ENCODE results near the gene AFG3L2.

Gene AFG3L2

DNA sequence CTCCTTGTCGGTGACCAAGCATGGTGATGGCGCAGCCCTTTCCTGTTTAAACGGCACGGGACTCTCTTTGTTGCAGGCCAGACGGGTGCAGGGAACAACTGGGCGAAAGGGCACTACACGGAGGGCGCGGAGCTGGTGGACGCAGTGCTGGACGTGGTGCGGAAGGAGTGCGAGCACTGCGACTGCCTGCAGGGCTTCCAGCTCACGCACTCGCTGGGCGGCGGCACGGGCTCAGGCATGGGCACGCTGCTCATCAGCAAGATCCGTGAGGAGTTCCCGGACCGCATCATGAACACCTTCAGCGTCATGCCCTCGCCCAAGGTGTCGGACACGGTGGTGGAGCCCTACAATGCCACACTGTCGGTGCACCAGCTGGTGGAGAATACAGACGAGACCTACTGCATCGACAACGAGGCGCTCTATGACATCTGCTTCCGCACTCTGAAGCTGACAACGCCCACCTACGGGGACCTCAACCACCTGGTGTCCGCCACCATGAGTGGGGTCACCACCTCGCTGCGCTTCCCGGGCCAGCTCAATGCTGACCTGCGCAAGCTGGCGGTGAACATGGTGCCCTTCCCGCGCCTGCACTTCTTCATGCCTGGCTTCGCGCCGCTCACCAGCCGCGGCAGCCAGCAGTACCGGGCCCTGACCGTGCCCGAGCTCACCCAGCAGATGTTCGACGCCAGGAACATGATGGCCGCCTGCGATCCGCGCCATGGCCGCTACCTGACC, 51.9 kb downstream of the AFG3L2 start:
- no peak for DNase-seq (ENCODE audit: low read depth)
- no peak overlapping the region for H3K4me3 ChIP-seq (ENCODE audit: low read depth, low read length)
- in situ Hi-C loops (cut with HindIII; ENCODE audit: low sequenced_read_pairs): no loop called here
- TF ChIP-seq, protein P1, sequence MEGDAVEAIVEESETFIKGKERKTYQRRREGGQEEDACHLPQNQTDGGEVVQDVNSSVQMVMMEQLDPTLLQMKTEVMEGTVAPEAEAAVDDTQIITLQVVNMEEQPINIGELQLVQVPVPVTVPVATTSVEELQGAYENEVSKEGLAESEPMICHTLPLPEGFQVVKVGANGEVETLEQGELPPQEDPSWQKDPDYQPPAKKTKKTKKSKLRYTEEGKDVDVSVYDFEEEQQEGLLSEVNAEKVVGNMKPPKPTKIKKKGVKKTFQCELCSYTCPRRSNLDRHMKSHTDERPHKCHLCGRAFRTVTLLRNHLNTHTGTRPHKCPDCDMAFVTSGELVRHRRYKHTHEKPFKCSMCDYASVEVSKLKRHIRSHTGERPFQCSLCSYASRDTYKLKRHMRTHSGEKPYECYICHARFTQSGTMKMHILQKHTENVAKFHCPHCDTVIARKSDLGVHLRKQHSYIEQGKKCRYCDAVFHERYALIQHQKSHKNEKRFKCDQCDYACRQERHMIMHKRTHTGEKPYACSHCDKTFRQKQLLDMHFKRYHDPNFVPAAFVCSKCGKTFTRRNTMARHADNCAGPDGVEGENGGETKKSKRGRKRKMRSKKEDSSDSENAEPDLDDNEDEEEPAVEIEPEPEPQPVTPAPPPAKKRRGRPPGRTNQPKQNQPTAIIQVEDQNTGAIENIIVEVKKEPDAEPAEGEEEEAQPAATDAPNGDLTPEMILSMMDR (IDR thresholded peaks at IDR 0.05; ENCODE audit: low read depth, low read length, missing control alignments): no peak

DNA sequence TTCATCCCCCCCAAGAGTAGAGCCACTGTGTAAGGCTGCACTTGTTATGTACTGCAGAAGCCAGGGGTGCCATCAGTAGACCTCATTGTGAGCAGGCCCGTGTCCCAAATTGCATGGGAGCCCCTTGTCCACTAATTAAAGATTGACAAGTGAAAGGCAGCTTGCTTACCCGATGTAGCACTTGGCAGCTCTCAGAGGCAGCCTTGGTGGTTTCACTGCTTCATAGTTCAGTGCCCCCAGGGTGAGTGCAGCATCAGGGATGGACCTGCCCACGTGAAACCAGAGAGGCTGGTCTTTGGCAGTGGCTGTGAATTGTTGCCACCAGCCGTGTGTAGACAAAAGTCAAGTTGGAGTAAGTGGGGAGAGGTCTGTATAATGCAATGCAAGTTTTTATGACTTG, 55.7 kb downstream of the AFG3L2 start:
- in situ Hi-C loops (cut with HindIII; ENCODE audit: low sequenced_read_pairs): no loop called here
- TF ChIP-seq, protein P1 (IDR thresholded peaks at IDR 0.05; ENCODE audit: low read depth, low read length, missing control alignments): no peak
- no peak overlapping the region for H3K4me3 ChIP-seq (ENCODE audit: low read depth, low read length)
- no peak for DNase-seq (ENCODE audit: low read depth)

DNA sequence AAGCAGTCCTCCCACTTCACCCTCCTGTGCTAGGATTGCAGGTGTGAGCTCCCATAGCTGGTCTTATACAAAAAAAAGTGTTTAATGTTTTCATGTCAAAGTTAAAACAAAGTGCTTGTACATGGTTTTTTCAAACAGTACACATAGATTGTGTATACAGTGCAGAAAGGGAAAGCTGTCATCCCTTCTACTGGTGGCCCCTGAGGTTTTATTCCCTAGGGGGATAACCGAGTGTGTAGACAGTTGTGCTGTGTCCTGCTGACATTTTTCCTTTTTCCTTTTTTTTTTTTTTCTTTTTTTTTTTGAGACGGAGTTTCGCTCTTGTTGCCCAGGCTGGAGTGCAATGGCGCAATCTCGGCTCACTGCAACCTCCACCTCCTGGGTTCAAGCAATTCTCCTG, 58.2 kb downstream of the AFG3L2 start:
- TF ChIP-seq, protein P1 (IDR thresholded peaks at IDR 0.05; ENCODE audit: low read depth, low read length, missing control alignments): no peak
- no peak overlapping the region for H3K4me3 ChIP-seq (ENCODE audit: low read depth, low read length)
- DNase-seq (ENCODE audit: low read depth): no peak
- in situ Hi-C loops (cut with HindIII; ENCODE audit: low sequenced_read_pairs): no loop called here

DNA sequence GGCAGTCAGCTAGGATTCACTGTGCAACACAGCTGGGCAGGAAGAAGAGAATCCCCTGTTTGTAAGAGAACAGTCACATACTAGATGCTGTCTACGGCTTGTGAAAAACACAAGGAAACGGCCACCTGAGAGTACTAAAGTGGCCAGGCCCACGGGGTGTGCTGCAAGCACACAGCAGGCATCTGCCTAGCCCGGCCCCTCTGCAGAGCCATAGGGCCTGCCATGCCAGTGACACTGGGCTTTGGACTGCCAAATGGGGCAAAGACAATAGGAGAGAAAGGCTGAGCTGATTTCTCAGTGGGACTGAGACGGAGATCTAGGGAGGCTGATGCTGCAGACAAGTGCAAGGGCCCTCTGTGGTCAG, 58.7 kb downstream of the AFG3L2 start:
- DNase-seq (ENCODE audit: low read depth): no peak
- H3K4me3 ChIP-seq (ENCODE audit: low read depth, low read length): no peak overlapping the region
- TF ChIP-seq, protein P1 (IDR thresholded peaks at IDR 0.05; ENCODE audit: low read depth, low read length, missing control alignments): no peak
- in situ Hi-C loops (cut with HindIII; ENCODE audit: low sequenced_read_pairs): no loop called here

DNA sequence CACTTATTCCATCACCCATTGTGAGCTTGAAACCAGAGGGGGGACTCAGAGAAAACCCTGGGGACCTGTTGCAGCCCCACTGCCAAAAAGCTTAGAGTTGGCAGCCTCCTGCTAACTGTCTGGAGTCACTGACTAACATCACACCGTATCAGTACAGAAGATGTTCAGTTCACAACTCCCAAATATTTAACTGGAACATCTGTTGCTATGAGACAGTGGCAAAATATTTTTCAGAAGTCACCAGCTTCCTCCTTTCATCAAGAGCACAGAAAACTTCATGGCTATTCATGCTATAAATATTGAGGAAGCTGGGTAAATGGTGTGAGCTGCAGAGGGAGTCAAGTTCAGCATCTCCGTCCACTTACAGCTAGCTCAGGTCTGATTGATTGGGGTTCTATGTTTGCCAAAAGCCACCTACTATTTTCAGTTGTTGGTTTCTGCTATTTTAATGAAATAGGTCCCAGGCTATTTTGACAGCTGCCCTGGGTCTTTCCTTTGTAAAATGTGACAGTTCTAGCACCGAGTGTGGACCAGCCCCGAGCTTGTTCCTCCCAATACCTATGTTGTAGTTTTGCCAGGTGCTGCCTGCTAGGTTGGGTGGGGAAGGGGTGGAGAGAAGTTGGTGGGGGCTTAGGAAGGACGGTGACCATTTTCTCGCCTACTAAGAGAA, 59.2 kb downstream of the AFG3L2 start:
- in situ Hi-C loops (cut with HindIII; ENCODE audit: low sequenced_read_pairs): no loop called here

DNA sequence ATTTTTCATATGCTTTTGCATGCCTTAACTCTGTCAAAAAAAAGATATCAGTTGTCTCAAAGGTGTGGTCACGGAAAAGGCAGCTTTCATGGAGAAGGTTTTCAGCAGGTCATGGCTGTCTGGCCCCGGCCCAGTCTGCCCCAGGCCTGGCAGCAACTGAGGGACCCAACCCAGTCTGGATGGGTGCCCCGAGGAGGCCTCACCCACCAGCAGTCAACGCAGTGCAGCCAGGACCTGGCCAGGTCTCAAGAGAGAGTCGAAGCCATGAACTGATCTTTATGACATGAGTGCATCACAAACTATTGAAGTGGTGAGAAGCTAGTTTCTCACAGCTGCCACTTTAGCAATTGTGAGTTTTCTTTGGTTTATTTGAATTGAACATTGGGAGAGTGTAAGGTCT, 61.1 kb downstream of the AFG3L2 start:
- TF ChIP-seq, protein P1 (IDR thresholded peaks at IDR 0.05; ENCODE audit: low read depth, low read length, missing control alignments): no peak
- in situ Hi-C loops (cut with HindIII; ENCODE audit: low sequenced_read_pairs): no loop called here
- no peak overlapping the region for H3K4me3 ChIP-seq (ENCODE audit: low read depth, low read length)
- no peak for DNase-seq (ENCODE audit: low read depth)

More for the DNA sequence above, 59.2 kb downstream of the AFG3L2 start:
- TF ChIP-seq, protein P1 (IDR thresholded peaks at IDR 0.05; ENCODE audit: low read depth, low read length, missing control alignments): no peak
- no peak for DNase-seq (ENCODE audit: low read depth)
- no peak overlapping the region for H3K4me3 ChIP-seq (ENCODE audit: low read depth, low read length)
